Germinal center (tissue), 1 donor: ENCODE measurements around the gene MCF2L2.
"Not testable (repeated sequence)": the region's sequence is repeated elsewhere in the genome, so short reads cannot be mapped to it uniquely, and the experiment has no call there.

Source experiments
- DNase-seq: peaks from one replicate; pipeline ENCODE4 v3.0.0; 2012; ENCODE audit warnings: mixed read lengths, low spot score

The MCF2L2 gene

GRCh38 chr3:183444748-183445147 is 16.3 kb upstream of the MCF2L2 start:
- DNase-seq = no peak

- DNase-seq = no peak
Measured at GRCh38 chr3:183443395-183444385, 15.3 kb upstream of the MCF2L2 start.

- no peak for DNase-seq
Measured at GRCh38 chr3:183442994-183443393, 14.6 kb upstream of the MCF2L2 start.

GRCh38 chr3:183440521-183440920 is 12.1 kb upstream of the MCF2L2 start:
- not testable (repeated sequence) for DNase-seq

GRCh38 chr3:183439515-183439914 is 11.1 kb upstream of the MCF2L2 start:
- DNase-seq = no peak

- DNase-seq = no peak
Measured at GRCh38 chr3:183438735-183439134, 10.3 kb upstream of the MCF2L2 start.

- no peak for DNase-seq
Measured at GRCh38 chr3:183437666-183438564, 9.5 kb upstream of the MCF2L2 start.

GRCh38 chr3:183437061-183437460 is 8.6 kb upstream of the MCF2L2 start:
- DNase-seq = no peak

GRCh38 chr3:183435661-183436060 is 7.2 kb upstream of the MCF2L2 start:
- peak; percentile 39 for DNase-seq

- no peak for DNase-seq
Measured at GRCh38 chr3:183434992-183435391, 6.6 kb upstream of the MCF2L2 start.

- no peak for DNase-seq
Measured at GRCh38 chr3:183434503-183434902, 6.1 kb upstream of the MCF2L2 start.

- no peak for DNase-seq
Measured at GRCh38 chr3:183430325-183430957, 2.0 kb upstream of the MCF2L2 start.

- DNase-seq = peak; percentile 60
Measured at GRCh38 chr3:183427876-183428446, 458 bp downstream of the MCF2L2 start.

GRCh38 chr3:183427196-183427875 is 1.1 kb downstream of the MCF2L2 start:
- DNase-seq = no peak

- DNase-seq = not testable (repeated sequence)
Measured at GRCh38 chr3:183418807-183419206, 9.6 kb downstream of the MCF2L2 start.

- no peak for DNase-seq
Measured at GRCh38 chr3:183411216-183411922, 17.1 kb downstream of the MCF2L2 start.

GRCh38 chr3:183410759-183411158 is 17.7 kb downstream of the MCF2L2 start:
- DNase-seq = no peak

- DNase-seq = no peak
Measured at GRCh38 chr3:183410280-183410679, 18.1 kb downstream of the MCF2L2 start.

- DNase-seq = no peak
Measured at GRCh38 chr3:183409219-183409618, 19.2 kb downstream of the MCF2L2 start.

- DNase-seq = no peak
Measured at GRCh38 chr3:183401678-183402077, 26.7 kb downstream of the MCF2L2 start.

- no peak for DNase-seq
Measured at GRCh38 chr3:183400352-183400751, 28.1 kb downstream of the MCF2L2 start.
